NCI-H187 (cell line): Measurements from ENCODE around the gene LGR5.

Experiments
- DNase-seq, 2 experiments: peaks; one replicate each; lab custom pipeline; 2025; lab: John Stamatoyannopoulos, UW

Gene LGR5

DNA sequence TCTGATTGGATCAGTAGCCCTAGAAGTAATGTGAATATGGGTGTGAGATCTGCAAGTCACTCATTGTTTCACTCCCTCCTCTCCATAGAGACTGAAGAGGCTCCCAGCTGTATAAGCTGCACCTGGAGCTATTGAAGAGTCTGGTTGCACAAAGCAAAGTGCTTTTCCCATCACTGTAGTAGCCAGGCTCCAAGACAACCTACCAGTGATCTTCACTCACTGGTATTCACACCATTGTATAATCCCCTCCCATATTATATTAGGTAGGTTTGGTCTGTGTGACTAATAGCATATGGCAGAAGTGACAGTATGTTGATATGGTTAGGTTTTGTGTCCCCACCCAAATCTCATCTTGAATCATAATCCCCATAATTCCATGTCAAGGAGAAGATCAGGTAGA, 159.6 kb downstream of the LGR5 start:
- peak; percentile 6 to 7 for DNase-seq

DNA sequence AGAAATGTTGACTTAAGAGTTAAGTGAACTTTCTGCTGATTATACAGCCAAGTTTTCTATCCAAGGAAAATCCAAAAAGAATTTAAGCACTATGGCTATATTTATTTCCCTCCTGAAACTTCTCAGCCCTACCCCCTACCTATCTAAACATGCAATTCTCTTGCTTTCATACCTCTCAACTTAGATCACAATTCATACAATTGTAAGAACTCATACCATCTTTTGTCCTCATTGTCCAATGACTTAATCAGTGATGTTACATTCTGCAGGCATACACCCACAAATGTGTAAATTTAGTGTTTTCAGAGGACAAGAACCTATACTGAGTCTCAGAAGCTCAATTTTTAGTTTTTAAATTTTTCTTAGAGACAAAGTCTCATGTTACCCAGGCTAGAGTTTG, 161.9 kb downstream of the LGR5 start:
- no peak for DNase-seq

GRCh38 chr12:71602761-71603577, 163.4 kb downstream of the LGR5 start:
- no peak for DNase-seq

GRCh38 chr12:71605039-71605438, 165.4 kb downstream of the LGR5 start:
- no peak for DNase-seq

GRCh38 chr12:71607494-71608330, 168.1 kb downstream of the LGR5 start:
- DNase-seq = no peak

- no peak for DNase-seq
These were observed 170.6 kb downstream of the LGR5 start for GRCh38 chr12:71610031-71610795.

GRCh38 chr12:71621938-71622337, 182.3 kb downstream of the LGR5 start:
- DNase-seq = no peak

GRCh38 chr12:71625476-71625875, 185.9 kb downstream of the LGR5 start:
- no peak for DNase-seq

DNA sequence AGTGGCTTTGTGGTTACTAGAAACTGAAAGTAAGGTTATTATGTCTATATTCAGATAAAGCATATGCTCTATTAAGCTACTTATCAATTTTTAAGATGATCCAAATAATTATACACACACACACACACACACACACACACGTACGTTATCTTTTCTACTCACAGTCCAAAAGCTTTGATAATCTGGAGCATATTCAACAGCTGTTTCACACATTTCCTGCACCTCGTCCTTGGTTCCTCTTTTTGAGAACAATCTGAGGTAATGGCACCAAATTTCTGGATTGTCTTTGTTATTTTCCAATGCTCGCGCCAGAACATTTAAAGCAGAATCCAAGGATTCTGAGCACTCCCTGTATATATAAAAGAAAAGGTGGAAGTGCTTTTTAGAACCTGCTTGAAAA, 186.5 kb downstream of the LGR5 start:
- DNase-seq = no peak

GRCh38 chr12:71626768-71627167, 187.2 kb downstream of the LGR5 start:
- DNase-seq = no peak

DNA sequence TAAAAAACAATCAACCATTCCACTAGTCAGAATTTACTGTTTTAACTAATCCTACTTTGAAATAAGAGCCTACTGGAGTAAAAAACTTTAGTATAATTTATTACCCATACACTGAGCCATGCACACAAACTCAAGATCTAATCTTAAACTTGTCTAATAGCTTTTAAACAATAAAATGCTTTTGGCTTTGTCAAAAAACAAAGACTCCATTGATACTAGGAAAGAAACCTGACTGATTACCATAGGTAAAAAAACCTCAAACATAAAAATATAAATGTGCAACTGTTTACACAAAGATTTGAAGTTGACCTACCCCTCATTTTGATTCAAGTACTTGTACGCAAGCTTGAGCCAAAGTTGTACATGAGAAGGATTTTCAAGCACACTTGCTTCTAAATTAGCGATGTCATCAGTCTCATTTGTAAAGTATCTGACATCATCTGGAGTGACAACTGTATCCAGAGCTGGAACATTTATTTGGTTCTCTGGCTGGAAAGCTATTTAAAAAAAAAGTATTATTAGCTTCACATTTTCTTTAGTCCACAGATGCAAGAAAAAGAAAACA, 187.9 kb downstream of the LGR5 start:
- DNase-seq = no peak
